Measurements from ENCODE around the gene DUSP9. TPM values are rescaled to one million over a fixed set of nuclear protein-coding genes. Genes with fewer than 3 reads are reported as not detected.

The DUSP9 gene
- polyA plus RNA-seq, 1 donor (not counting 4 experiments of a cell fraction or from before 2014, with no cell fraction given), result 0.47 TPM

GRCh38 chrX:153631346-153631745 lies 15.7 kb upstream of the DUSP9 start:
- TF ChIP-seq, protein P1, sequence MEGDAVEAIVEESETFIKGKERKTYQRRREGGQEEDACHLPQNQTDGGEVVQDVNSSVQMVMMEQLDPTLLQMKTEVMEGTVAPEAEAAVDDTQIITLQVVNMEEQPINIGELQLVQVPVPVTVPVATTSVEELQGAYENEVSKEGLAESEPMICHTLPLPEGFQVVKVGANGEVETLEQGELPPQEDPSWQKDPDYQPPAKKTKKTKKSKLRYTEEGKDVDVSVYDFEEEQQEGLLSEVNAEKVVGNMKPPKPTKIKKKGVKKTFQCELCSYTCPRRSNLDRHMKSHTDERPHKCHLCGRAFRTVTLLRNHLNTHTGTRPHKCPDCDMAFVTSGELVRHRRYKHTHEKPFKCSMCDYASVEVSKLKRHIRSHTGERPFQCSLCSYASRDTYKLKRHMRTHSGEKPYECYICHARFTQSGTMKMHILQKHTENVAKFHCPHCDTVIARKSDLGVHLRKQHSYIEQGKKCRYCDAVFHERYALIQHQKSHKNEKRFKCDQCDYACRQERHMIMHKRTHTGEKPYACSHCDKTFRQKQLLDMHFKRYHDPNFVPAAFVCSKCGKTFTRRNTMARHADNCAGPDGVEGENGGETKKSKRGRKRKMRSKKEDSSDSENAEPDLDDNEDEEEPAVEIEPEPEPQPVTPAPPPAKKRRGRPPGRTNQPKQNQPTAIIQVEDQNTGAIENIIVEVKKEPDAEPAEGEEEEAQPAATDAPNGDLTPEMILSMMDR (optimal IDR thresholded peaks at IDR 0.05 in 1 of 3, IDR thresholded peaks at IDR 0.05 in 1 of 3, conservative IDR thresholded peaks at IDR 0.05 in 1 of 3; ENCODE audit: extremely low read depth in 1 of 3, insufficient read depth in 2 of 3, low read length in 3 of 3), result no peak
- no peak for TF ChIP-seq EZH2 (IDR thresholded peaks at IDR 0.05; ENCODE audit: low read length)
- FAIRE-seq, result no peak
- H3K4me3 ChIP-seq (ENCODE audit: control insufficient read depth in 2 of 3, extremely low read depth in 1 of 3, insufficient read depth in 2 of 3, low read depth in 1 of 3, low read length in 3 of 3), result no peak overlapping the region
- DNase-seq (ENCODE audit: low read depth, low spot score), result no peak
- H3K36me3 ChIP-seq (ENCODE audit: control insufficient read depth in 2 of 2, extremely low read depth in 1 of 2, insufficient read depth in 2 of 2, low read length in 2 of 2), result no peaks in the 10 kb centered on the region
- no peaks in the 10 kb centered on the region for H3K27me3 ChIP-seq (ENCODE audit: control insufficient read depth, extremely low read depth, insufficient read depth, low read length)
- no peaks in the 10 kb centered on the region for H3K4me1 ChIP-seq (ENCODE audit: control insufficient read depth, extremely low read depth, insufficient read depth, low read length)
- dilution Hi-C loops (cut with MboI; ENCODE audit: extremely low pct_ligation_motif_present, low sequenced_read_pairs), result no loop called here
- no peaks in the 10 kb centered on the region for H4K20me1 ChIP-seq (ENCODE audit: control insufficient read depth, extremely low read depth, insufficient read depth, low read length)
- H3K9ac ChIP-seq (ENCODE audit: control insufficient read depth, extremely low read depth, insufficient read depth, low read length), result no peak overlapping the region
- H3K9me3 ChIP-seq (ENCODE audit: control insufficient read depth, low read depth, low read length), result peaks cover 3% of the 10 kb centered on the region
- no peak overlapping the region for H2AFZ ChIP-seq (ENCODE audit: control insufficient read depth, low read length)
- H3K79me2 ChIP-seq (ENCODE audit: control insufficient read depth, insufficient read depth, low read length), result no peaks in the 10 kb centered on the region
- no peak overlapping the region for H3K4me2 ChIP-seq (ENCODE audit: control insufficient read depth, extremely low read depth, insufficient read depth, low read depth, low read length)
- no peak overlapping the region for H3K27ac ChIP-seq (ENCODE audit: control insufficient read depth, insufficient read depth, low read length)
- no peaks in the 10 kb centered on the region for H3K9me1 ChIP-seq (ENCODE audit: control insufficient read depth, extremely low read depth, insufficient read depth, low read length)

DNA sequence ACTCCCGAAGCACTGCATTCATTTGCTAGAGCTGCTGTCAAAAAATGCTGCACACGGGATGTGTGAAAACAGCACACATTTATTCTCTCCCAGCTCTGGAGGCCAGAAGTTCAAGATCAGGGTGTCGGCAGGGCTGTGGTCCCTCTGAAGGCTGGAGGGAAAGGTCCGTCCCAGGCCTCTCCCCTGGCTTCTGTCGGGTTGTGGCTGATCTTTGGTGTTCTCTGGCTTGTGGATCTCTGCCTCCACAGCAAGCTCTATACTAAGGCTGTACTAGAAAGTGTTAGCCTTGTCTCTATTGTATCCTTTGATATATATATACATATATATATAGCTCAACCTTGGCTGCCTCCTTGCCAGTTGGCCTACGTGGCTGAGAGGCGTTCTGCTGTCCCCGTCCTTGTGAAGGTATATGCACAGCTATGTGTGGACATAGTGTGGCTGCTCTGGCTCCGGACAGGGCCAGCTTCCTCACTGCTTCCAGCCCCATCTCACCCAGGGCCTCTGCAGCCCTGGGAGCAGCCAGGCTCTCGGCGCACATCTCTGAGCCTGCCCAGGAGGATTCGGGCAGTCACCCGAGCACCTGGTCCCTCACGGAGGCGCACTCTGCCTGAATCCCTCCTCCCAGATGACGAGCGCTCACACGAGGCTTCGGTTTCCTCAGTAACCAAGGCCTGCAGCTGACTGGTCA lies 15.0 kb upstream of the DUSP9 start:
- DNase-seq (ENCODE audit: low read depth, low spot score), result no peak
- Histone ChIP-seq H3K27ac (ENCODE audit: control insufficient read depth, insufficient read depth, low read length) (no peak overlapping the region), H3K4me1 (ENCODE audit: control insufficient read depth, extremely low read depth, insufficient read depth, low read length) (no peaks in the 10 kb centered on the region), H3K79me2 (ENCODE audit: control insufficient read depth, insufficient read depth, low read length) (no peaks in the 10 kb centered on the region), H3K36me3 (ENCODE audit: control insufficient read depth in 2 of 2, extremely low read depth in 1 of 2, insufficient read depth in 2 of 2, low read length in 2 of 2) (no peaks in the 10 kb centered on the region), H3K4me2 (ENCODE audit: control insufficient read depth, extremely low read depth, insufficient read depth, low read depth, low read length) (no peak overlapping the region), H3K9ac (ENCODE audit: control insufficient read depth, extremely low read depth, insufficient read depth, low read length) (no peak overlapping the region), H3K9me3 (ENCODE audit: control insufficient read depth, low read depth, low read length) (peaks cover 3% of the 10 kb centered on the region), H4K20me1 (ENCODE audit: control insufficient read depth, extremely low read depth, insufficient read depth, low read length) (no peaks in the 10 kb centered on the region), H3K27me3 (ENCODE audit: control insufficient read depth, extremely low read depth, insufficient read depth, low read length) (no peaks in the 10 kb centered on the region), H2AFZ (ENCODE audit: control insufficient read depth, low read length) (no peak overlapping the region), H3K9me1 (ENCODE audit: control insufficient read depth, extremely low read depth, insufficient read depth, low read length) (no peaks in the 10 kb centered on the region), H3K4me3 (ENCODE audit: control insufficient read depth in 2 of 3, extremely low read depth in 1 of 3, insufficient read depth in 2 of 3, low read depth in 1 of 3, low read length in 3 of 3) (no peak overlapping the region)
- no peak for FAIRE-seq
- dilution Hi-C loops (cut with MboI; ENCODE audit: extremely low pct_ligation_motif_present, low sequenced_read_pairs), result no loop called here
- TF ChIP-seq, protein P1 (optimal IDR thresholded peaks at IDR 0.05 in 1 of 3, IDR thresholded peaks at IDR 0.05 in 1 of 3, conservative IDR thresholded peaks at IDR 0.05 in 1 of 3; ENCODE audit: extremely low read depth in 1 of 3, insufficient read depth in 2 of 3, low read length in 3 of 3), result no peak
- no peak for TF ChIP-seq EZH2 (IDR thresholded peaks at IDR 0.05; ENCODE audit: low read length)

Measured in keratinocyte (primary cell).